Activated gamma-delta T cell treated with anti-CD3 and anti-CD28 coated beads, Interleukin-2, amount 50 U/mL, for 16 hours (primary cell): ENCODE results near the gene ERC2.

Source experiments
- DNase-seq: peaks from one replicate; pipeline ENCODE4 v3.0.0-alpha.2; 2020; ENCODE audit warnings: low read depth

ERC2 gene

GRCh38 chr3:55711646-55712045 is 756.6 kb downstream of the ERC2 start:
- no peak for DNase-seq

GRCh38 chr3:55709411-55710012 is 758.8 kb downstream of the ERC2 start:
- no peak for DNase-seq

GRCh38 chr3:55708921-55709320 is 759.3 kb downstream of the ERC2 start:
- DNase-seq = no peak

- no peak for DNase-seq
These were observed 760.0 kb downstream of the ERC2 start for GRCh38 chr3:55708242-55708641.

GRCh38 chr3:55704521-55704920 is 763.7 kb downstream of the ERC2 start:
- no peak for DNase-seq

GRCh38 chr3:55702822-55703221 is 765.4 kb downstream of the ERC2 start:
- no peak for DNase-seq

GRCh38 chr3:55701997-55702396 is 766.3 kb downstream of the ERC2 start:
- no peak for DNase-seq

GRCh38 chr3:55698831-55699230 is 769.4 kb downstream of the ERC2 start:
- DNase-seq = no peak

- DNase-seq = no peak
These were observed 770.9 kb downstream of the ERC2 start for GRCh38 chr3:55697177-55697865.

- DNase-seq = no peak
These were observed 775.2 kb downstream of the ERC2 start for GRCh38 chr3:55692957-55693558.

GRCh38 chr3:55692295-55692956 is 775.8 kb downstream of the ERC2 start:
- no peak for DNase-seq

- DNase-seq = no peak
These were observed 777.1 kb downstream of the ERC2 start for GRCh38 chr3:55691141-55691540.

- DNase-seq = no peak
These were observed 777.5 kb downstream of the ERC2 start for GRCh38 chr3:55690726-55691125.

GRCh38 chr3:55690177-55690576 is 778.1 kb downstream of the ERC2 start:
- DNase-seq = no peak

- no peak for DNase-seq
These were observed 780.1 kb downstream of the ERC2 start for GRCh38 chr3:55688154-55688553.

GRCh38 chr3:55687526-55687925 is 780.7 kb downstream of the ERC2 start:
- no peak for DNase-seq

- DNase-seq = no peak
These were observed 781.6 kb downstream of the ERC2 start for GRCh38 chr3:55686426-55687254.

- no peak for DNase-seq
These were observed 784.5 kb downstream of the ERC2 start for GRCh38 chr3:55683666-55684270.

- no peak for DNase-seq
These were observed 785.8 kb downstream of the ERC2 start for GRCh38 chr3:55682461-55682860.

- DNase-seq = no peak
These were observed 789.6 kb downstream of the ERC2 start for GRCh38 chr3:55678546-55679216.

- DNase-seq = no peak
These were observed 791.6 kb downstream of the ERC2 start for GRCh38 chr3:55676643-55677042.
